ENCODE results near the gene CCDC14.

DNA sequence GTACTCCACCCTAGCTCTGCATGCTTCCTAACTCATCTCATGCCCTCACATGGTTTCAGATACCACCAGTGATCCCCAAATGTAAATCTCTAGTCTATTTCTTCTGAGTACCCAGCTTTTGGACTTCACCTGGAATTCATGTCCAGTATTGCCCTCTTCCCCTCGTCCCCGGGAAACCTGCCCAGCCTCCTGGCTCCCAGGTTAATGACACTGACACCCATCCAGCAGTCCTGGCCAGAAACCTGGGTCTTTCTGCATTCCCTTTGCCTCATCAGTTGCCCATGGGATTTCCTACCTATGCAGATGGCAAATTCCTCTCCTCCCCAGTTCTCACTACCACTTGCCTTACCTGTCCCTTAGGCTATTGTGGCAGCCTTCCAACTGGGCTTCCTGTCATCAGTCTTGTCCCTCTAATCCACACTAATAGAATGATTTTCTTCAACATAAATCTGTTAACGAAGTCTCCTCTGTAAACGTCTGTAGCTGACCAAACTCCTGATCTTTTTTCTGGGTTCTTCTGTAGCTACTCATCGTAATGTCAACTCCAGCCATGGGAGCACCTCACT, 61.6 kb downstream of the CCDC14 start:
- no peak for TF ChIP-seq POLR2A (IDR thresholded peaks at IDR 0.05)
- TF ChIP-seq, protein P1, sequence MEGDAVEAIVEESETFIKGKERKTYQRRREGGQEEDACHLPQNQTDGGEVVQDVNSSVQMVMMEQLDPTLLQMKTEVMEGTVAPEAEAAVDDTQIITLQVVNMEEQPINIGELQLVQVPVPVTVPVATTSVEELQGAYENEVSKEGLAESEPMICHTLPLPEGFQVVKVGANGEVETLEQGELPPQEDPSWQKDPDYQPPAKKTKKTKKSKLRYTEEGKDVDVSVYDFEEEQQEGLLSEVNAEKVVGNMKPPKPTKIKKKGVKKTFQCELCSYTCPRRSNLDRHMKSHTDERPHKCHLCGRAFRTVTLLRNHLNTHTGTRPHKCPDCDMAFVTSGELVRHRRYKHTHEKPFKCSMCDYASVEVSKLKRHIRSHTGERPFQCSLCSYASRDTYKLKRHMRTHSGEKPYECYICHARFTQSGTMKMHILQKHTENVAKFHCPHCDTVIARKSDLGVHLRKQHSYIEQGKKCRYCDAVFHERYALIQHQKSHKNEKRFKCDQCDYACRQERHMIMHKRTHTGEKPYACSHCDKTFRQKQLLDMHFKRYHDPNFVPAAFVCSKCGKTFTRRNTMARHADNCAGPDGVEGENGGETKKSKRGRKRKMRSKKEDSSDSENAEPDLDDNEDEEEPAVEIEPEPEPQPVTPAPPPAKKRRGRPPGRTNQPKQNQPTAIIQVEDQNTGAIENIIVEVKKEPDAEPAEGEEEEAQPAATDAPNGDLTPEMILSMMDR (IDR thresholded peaks at IDR 0.05): no peak

Data from heart left ventricle (tissue), 13 donors.